DOHH2 (cell line): ENCODE measurements around the gene SAP130.
"Not testable (repeated sequence)": the region's sequence is repeated elsewhere in the genome, so short reads cannot be mapped to it uniquely, and the experiment has no call there.

Experiments
- H3F3A ChIP-seq: fragments of 200-600 bp; sonication (generic), shearing (Covaris generic); 2 replicates; pipeline ENCODE4 v1.6.0; 2016; ENCODE audit warnings: antibody characterized with exemption, mild to moderate bottlenecking; ENCODE audit not compliant: control insufficient read depth, insufficient read depth
- H3K27ac ChIP-seq: fragments of 200-600 bp; sonication (generic); 2 replicates; pipeline ENCODE4 v1.5.1; 2014; ENCODE audit warnings: low read depth, mild to moderate bottlenecking, low read length, moderate library complexity
- H3K27me3 ChIP-seq: fragments of 200-600 bp; sonication (generic); 2 replicates; pipeline ENCODE4 v1.6.1; 2014; ENCODE audit warnings: mild to moderate bottlenecking, low read length, mixed read lengths; ENCODE audit not compliant: control insufficient read depth
- H3K36me3 ChIP-seq: fragments of 200-600 bp; sonication (generic); 2 replicates; pipeline ENCODE4 v1.6.1; 2014; ENCODE audit warnings: mild to moderate bottlenecking, low read length, moderate library complexity, mixed read lengths; ENCODE audit not compliant: control insufficient read depth
- H3K4me1 ChIP-seq: fragments of 200-600 bp; sonication (generic); 2 replicates; pipeline ENCODE4 v1.6.1; 2014; ENCODE audit warnings: mild to moderate bottlenecking, low read length, mixed read lengths; ENCODE audit not compliant: control insufficient read depth
- H3K4me2 ChIP-seq: fragments of 200-600 bp; sonication (generic); 2 replicates; pipeline ENCODE4 v1.6.0; 2014; ENCODE audit warnings: mild to moderate bottlenecking, low read length, moderate library complexity
- H3K4me3 ChIP-seq: fragments of 200-600 bp; sonication (generic); 2 replicates; pipeline ENCODE4 v1.5.1; 2014; ENCODE audit warnings: mild to moderate bottlenecking, low read length, mixed read lengths
- H3K79me2 ChIP-seq: fragments of 200-600 bp; sonication (generic); 2 replicates; pipeline ENCODE4 v1.6.1; 2014; ENCODE audit warnings: mild to moderate bottlenecking, low read length, mixed read lengths; ENCODE audit not compliant: control insufficient read depth
- H3K9me2 ChIP-seq: fragments of 200-600 bp; sonication (generic); replicated peaks from 2 replicates; pipeline ENCODE4 v1.6.1; 2014; ENCODE audit warnings: mild to moderate bottlenecking, low read length, mixed read lengths; ENCODE audit not compliant: control insufficient read depth
- H3K9me3 ChIP-seq: fragments of 200-600 bp; sonication (generic); 2 replicates; pipeline ENCODE4 v1.6.1; 2014; ENCODE audit warnings: antibody characterized with exemption, low read length, mixed read lengths; ENCODE audit not compliant: control insufficient read depth, insufficient read depth
- H4K20me1 ChIP-seq: fragments of 200-600 bp; sonication (generic); 2 replicates; pipeline ENCODE4 v1.6.0; 2014; ENCODE audit warnings: low read depth, mild to moderate bottlenecking, antibody characterized with exemption, low read length, moderate library complexity; ENCODE audit not compliant: control insufficient read depth, insufficient read depth
- EZH2phosphoT487 ChIP-seq: fragments of 200-600 bp; sonication (generic); IDR thresholded peaks from 2 replicates; pipeline ENCODE4 v1.6.1; 2017; ENCODE audit warnings: borderline replicate concordance, mild to moderate bottlenecking, antibody characterized with exemption, low read length, moderate library complexity, mixed read lengths
- TF ChIP-seq, protein P1 (sequence below): fragments of 200-600 bp; sonication (generic); IDR thresholded peaks from one replicate; pipeline ENCODE4 v1.5.1; 2014; ENCODE audit warnings: antibody characterized with exemption, mild to moderate bottlenecking, low read depth, low read length; ENCODE audit not compliant: poor library complexity, severe bottlenecking

The SAP130 gene

GRCh38 chr2:127913808-127914457 is 113.9 kb downstream of the SAP130 start:
- Histone ChIP-seq H3K4me2 (no peak overlapping the region), H3F3A (no peaks in the 10 kb centered on the region), H4K20me1 (no peaks in the 10 kb centered on the region), H3K27ac (no peak overlapping the region), H3K36me3 (no peaks in the 10 kb centered on the region), H3K79me2 (no peaks in the 10 kb centered on the region), H3K9me3 (no peaks in the 10 kb centered on the region), H3K9me2 (no peaks in the 10 kb centered on the region), H3K4me1 (no peaks in the 10 kb centered on the region), H3K4me3 (no peak overlapping the region), H3K27me3 (0 out of 2 replicates have a peak, but pooled peaks cover 3% of the 10 kb centered on the region)
- TF ChIP-seq EZH2phosphoT487 = no peak
- TF ChIP-seq, protein P1, sequence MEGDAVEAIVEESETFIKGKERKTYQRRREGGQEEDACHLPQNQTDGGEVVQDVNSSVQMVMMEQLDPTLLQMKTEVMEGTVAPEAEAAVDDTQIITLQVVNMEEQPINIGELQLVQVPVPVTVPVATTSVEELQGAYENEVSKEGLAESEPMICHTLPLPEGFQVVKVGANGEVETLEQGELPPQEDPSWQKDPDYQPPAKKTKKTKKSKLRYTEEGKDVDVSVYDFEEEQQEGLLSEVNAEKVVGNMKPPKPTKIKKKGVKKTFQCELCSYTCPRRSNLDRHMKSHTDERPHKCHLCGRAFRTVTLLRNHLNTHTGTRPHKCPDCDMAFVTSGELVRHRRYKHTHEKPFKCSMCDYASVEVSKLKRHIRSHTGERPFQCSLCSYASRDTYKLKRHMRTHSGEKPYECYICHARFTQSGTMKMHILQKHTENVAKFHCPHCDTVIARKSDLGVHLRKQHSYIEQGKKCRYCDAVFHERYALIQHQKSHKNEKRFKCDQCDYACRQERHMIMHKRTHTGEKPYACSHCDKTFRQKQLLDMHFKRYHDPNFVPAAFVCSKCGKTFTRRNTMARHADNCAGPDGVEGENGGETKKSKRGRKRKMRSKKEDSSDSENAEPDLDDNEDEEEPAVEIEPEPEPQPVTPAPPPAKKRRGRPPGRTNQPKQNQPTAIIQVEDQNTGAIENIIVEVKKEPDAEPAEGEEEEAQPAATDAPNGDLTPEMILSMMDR = no peak

GRCh38 chr2:127911737-127912136 is 116.1 kb downstream of the SAP130 start:
- H4K20me1 ChIP-seq = no peaks in the 10 kb centered on the region
- no peaks in the 10 kb centered on the region for H3K79me2 ChIP-seq
- no peak overlapping the region for H3K4me3 ChIP-seq
- 0 out of 2 replicates have a peak, but pooled peaks cover 3% of the 10 kb centered on the region for H3K27me3 ChIP-seq
- H3K27ac ChIP-seq = no peak overlapping the region
- no peaks in the 10 kb centered on the region for H3K4me1 ChIP-seq
- no peak overlapping the region for H3K4me2 ChIP-seq
- H3F3A ChIP-seq = no peaks in the 10 kb centered on the region
- no peaks in the 10 kb centered on the region for H3K9me3 ChIP-seq
- H3K36me3 ChIP-seq = no peaks in the 10 kb centered on the region
- no peaks in the 10 kb centered on the region for H3K9me2 ChIP-seq
- TF ChIP-seq EZH2phosphoT487 = no peak
- TF ChIP-seq, protein P1 = no peak

GRCh38 chr2:127910415-127910814 is 117.4 kb downstream of the SAP130 start:
- no peaks in the 10 kb centered on the region for H3K9me2 ChIP-seq
- H3F3A ChIP-seq = no peaks in the 10 kb centered on the region
- no peak overlapping the region for H3K4me3 ChIP-seq
- H3K79me2 ChIP-seq = no peaks in the 10 kb centered on the region
- TF ChIP-seq EZH2phosphoT487 = no peak
- TF ChIP-seq, protein P1 = no peak
- H3K27ac ChIP-seq = no peak overlapping the region
- H3K4me1 ChIP-seq = no peaks in the 10 kb centered on the region
- no peaks in the 10 kb centered on the region for H3K9me3 ChIP-seq
- H4K20me1 ChIP-seq = no peaks in the 10 kb centered on the region
- H3K27me3 ChIP-seq = peaks cover 5% of the 10 kb centered on the region
- no peak overlapping the region for H3K4me2 ChIP-seq
- no peaks in the 10 kb centered on the region for H3K36me3 ChIP-seq

DNA sequence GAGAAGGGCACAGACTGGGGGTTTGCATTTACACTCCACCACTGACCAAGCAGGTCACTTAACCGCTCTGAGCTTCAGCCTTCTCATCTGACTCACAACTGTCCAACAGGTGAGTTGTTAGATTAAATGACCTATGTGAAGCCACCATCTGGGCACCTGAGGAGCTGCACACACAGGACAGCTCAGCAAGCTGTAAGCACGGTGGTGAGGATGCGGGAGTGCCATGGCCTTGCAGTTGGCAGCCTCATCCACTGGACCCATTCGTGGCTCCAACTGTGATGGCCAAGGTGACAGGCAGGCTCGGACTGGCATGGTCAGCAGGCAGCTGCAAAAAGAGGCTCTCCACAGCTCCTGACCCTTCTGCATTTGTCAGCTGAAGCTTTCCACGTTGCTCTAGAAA is 118.8 kb downstream of the SAP130 start:
- H3K4me2 ChIP-seq = no peak overlapping the region
- no peaks in the 10 kb centered on the region for H3K9me3 ChIP-seq
- no peaks in the 10 kb centered on the region for H3K9me2 ChIP-seq
- H3K27me3 ChIP-seq = peaks cover 10% of the 10 kb centered on the region
- H4K20me1 ChIP-seq = no peaks in the 10 kb centered on the region
- H3K36me3 ChIP-seq = no peaks in the 10 kb centered on the region
- TF ChIP-seq, protein P1 = no peak
- TF ChIP-seq EZH2phosphoT487 = no peak
- H3K79me2 ChIP-seq = no peaks in the 10 kb centered on the region
- H3K27ac ChIP-seq = no peak overlapping the region
- no peaks in the 10 kb centered on the region for H3F3A ChIP-seq
- no peaks in the 10 kb centered on the region for H3K4me1 ChIP-seq
- H3K4me3 ChIP-seq = no peak overlapping the region

DNA sequence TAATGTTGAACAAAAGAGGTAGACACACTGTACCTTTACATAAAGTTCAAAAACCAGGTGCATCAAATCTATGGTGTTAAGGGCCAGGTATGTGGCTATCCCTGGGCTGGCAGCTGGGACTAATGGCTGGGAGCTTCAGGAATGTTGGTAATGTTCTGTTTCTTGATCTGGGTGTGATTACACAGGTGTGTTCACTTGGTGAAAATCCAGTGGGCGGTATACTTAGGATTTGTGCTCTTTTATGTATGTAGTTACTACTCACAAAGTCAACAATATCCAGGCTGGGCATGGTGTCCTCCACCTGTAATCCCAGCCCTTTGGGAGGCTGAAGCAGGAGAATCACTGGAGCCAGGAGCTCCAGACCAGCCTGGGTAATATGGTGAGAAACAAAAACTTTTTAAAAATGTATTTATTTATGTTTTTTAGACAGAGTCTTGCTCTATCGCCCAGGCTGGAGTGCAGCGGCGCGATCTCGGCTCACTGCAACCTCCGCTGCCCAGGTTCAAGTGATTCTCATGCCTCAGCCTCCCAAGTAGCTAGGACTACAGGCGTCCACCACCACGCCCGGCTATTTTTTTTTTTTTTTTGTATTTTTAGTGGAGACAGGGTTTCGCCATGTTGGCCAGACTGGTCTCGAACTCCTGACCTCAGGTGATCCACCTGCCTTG is 120.0 kb downstream of the SAP130 start:
- H3K9me3 ChIP-seq, H3K4me3 ChIP-seq, H3K9me2 ChIP-seq, H3K79me2 ChIP-seq, H4K20me1 ChIP-seq, H3K4me1 ChIP-seq, H3F3A ChIP-seq, H3K27ac ChIP-seq, H3K4me2 ChIP-seq, H3K27me3 ChIP-seq, H3K36me3 ChIP-seq: not testable (repeated sequence)
